T-helper 17 cell (primary cell): ENCODE results near the gene CACNA2D2. TPM values are rescaled to one million over a fixed set of nuclear protein-coding genes. Genes with fewer than 3 reads are reported as not detected.
A peak's percentile ranks its signal among the peaks of the same experiment; 100 is the strongest.

Experiments
- ATAC-seq: fragments of 150-1000 bp; cut with Tn5 transposase; 2 replicates; pipeline ENCODE4 v1.10.0; 2021; ENCODE audit warnings: mild to moderate bottlenecking, moderate library complexity
- DNase-seq, 3 donors: peaks; one replicate each; pipeline versions ENCODE4 v3.0.0 to v3.0.0-alpha.2; 2020 to 2021
- H3K9me3 ChIP-seq: one replicate; pipeline ENCODE4 v1.7.0; 2013; ENCODE audit warnings: low read length, mild to moderate bottlenecking; ENCODE audit not compliant: control insufficient read depth, poor library complexity, severe bottlenecking
- H3K27ac Mint-ChIP-seq: one replicate; pipeline ENCODE4 v1.8.0; 2022; ENCODE audit warnings: mild to moderate bottlenecking, moderate library complexity, mixed read lengths
- H3K27me3 Mint-ChIP-seq: one replicate; pipeline ENCODE4 v1.8.0; 2022; ENCODE audit warnings: mixed read lengths
- H3K36me3 Mint-ChIP-seq: one replicate; pipeline ENCODE4 v1.8.0; 2022; ENCODE audit warnings: low read depth, mixed read lengths
- H3K4me1 Mint-ChIP-seq: one replicate; pipeline ENCODE4 v1.8.0; 2022; ENCODE audit warnings: mild to moderate bottlenecking, mixed read lengths
- H3K4me3 Mint-ChIP-seq: one replicate; pipeline ENCODE4 v1.8.0; 2022; ENCODE audit warnings: mild to moderate bottlenecking, moderate library complexity, mixed read lengths
- total RNA-seq, 4 donors: library from RNA in 2 of 4; stranded (reverse) in 2 of 4; gene quantifications; one replicate each; pipeline ENCODE4 v1.2.3 and lab custom pipeline; 2022 to 2026

CACNA2D2 gene
- total RNA-seq, 2 donors from 2014 or later: 2.2 to 3.5 TPM

GRCh38 chr3:50480471-50480870 is 23.0 kb downstream of the CACNA2D2 start:
- H3K9me3 ChIP-seq: no peaks in the 10 kb centered on the region
- DNase-seq (no peak), ATAC-seq (no peak)
- Mint-ChIP-seq H3K36me3 (no peaks in the 10 kb centered on the region), H3K27me3 (no peaks in the 10 kb centered on the region), H3K27ac (no peak overlapping the region), H3K4me3 (no peak overlapping the region), H3K4me1 (peaks cover 9% of the 10 kb centered on the region)

DNA sequence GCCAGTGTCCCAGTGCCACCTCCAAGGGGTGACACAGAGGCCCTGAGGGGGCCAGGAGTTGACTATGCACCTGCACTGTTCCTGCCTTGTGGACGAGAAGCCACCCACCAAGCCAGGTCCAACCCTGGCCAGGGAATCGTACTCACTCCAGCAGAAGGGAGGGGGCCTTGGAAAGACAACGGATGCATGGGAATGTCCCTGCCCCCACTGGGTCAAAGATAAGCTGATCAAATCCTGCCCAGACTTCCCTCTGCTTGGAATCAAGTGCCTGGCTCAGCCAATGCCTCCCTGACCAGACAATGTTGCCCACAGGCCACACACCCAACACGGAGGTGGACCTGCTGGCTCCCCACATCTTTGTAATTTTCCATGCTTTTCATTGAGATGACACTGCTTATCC is 23.9 kb downstream of the CACNA2D2 start:
- no peak overlapping the region for H3K4me3 Mint-ChIP-seq
- DNase-seq (no peak), ATAC-seq (no peak)
- peaks cover 12% of the 10 kb centered on the region for H3K4me1 Mint-ChIP-seq
- no peaks in the 10 kb centered on the region for H3K9me3 ChIP-seq
- no peaks in the 10 kb centered on the region for H3K27me3 Mint-ChIP-seq
- no peaks in the 10 kb centered on the region for H3K36me3 Mint-ChIP-seq
- no peak overlapping the region for H3K27ac Mint-ChIP-seq

- DNase-seq (no peak), ATAC-seq (no peak)
- Mint-ChIP-seq H3K4me3 (no peak overlapping the region), H3K27ac (no peak overlapping the region), H3K36me3 (no peaks in the 10 kb centered on the region), H3K27me3 (no peaks in the 10 kb centered on the region), H3K4me1 (peaks cover 11% of the 10 kb centered on the region)
- no peaks in the 10 kb centered on the region for H3K9me3 ChIP-seq
These were observed 24.7 kb downstream of the CACNA2D2 start for GRCh38 chr3:50478671-50479260.

GRCh38 chr3:50478051-50478450 is 25.4 kb downstream of the CACNA2D2 start:
- Mint-ChIP-seq H3K4me1 (peaks cover 17% of the 10 kb centered on the region), H3K4me3 (no peak overlapping the region), H3K27ac (no peak overlapping the region), H3K27me3 (no peaks in the 10 kb centered on the region), H3K36me3 (no peaks in the 10 kb centered on the region)
- no peaks in the 10 kb centered on the region for H3K9me3 ChIP-seq
- no peak for ATAC-seq
- no peak for DNase-seq

DNA sequence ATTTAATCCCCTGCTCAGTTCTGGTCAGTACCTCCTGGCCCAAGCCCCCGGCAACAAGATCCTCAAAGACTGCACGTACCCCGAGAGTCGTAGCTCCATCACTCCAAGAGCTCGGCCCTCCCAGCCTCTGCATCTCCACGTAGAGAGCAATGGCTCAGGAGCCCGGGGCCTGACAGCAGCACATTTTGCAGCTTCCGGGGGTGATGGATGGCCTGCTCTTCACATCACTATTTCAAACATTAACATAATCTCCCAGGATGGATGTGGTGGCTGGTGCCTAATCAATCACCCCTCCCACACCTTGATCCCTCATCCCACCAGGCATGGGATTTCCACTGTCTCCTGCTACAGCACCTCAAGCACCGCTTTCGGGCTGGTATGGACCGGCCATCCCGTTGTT is 28.1 kb downstream of the CACNA2D2 start:
- Mint-ChIP-seq H3K4me3 (no peak overlapping the region), H3K4me1 (peaks cover 21% of the 10 kb centered on the region), H3K27ac (no peak overlapping the region)

GRCh38 chr3:50474717-50475116 is 28.7 kb downstream of the CACNA2D2 start:
- Mint-ChIP-seq H3K27me3 (no peaks in the 10 kb centered on the region), H3K4me1 (peaks cover 21% of the 10 kb centered on the region)

More for the DNA sequence above, 28.1 kb downstream of the CACNA2D2 start:
- no peaks in the 10 kb centered on the region for H3K36me3 Mint-ChIP-seq
- DNase-seq (no peak), ATAC-seq (no peak)
- H3K27me3 Mint-ChIP-seq: no peaks in the 10 kb centered on the region
- no peaks in the 10 kb centered on the region for H3K9me3 ChIP-seq

GRCh38 chr3:50473768-50474167 is 29.7 kb downstream of the CACNA2D2 start:
- no peak overlapping the region for H3K4me3 Mint-ChIP-seq
- H3K27me3 Mint-ChIP-seq: no peaks in the 10 kb centered on the region
- ATAC-seq (no peak), DNase-seq (no peak)
- H3K27ac Mint-ChIP-seq: no peak overlapping the region
- no peaks in the 10 kb centered on the region for H3K36me3 Mint-ChIP-seq
- H3K9me3 ChIP-seq: no peaks in the 10 kb centered on the region
- H3K4me1 Mint-ChIP-seq: peaks cover 18% of the 10 kb centered on the region

More at GRCh38 chr3:50474717-50475116, 28.7 kb downstream of the CACNA2D2 start:
- H3K4me3 Mint-ChIP-seq: no peak overlapping the region
- no peaks in the 10 kb centered on the region for H3K9me3 ChIP-seq
- H3K36me3 Mint-ChIP-seq: no peaks in the 10 kb centered on the region
- no peak for DNase-seq
- no peak overlapping the region for H3K27ac Mint-ChIP-seq
- ATAC-seq: no peak

DNA sequence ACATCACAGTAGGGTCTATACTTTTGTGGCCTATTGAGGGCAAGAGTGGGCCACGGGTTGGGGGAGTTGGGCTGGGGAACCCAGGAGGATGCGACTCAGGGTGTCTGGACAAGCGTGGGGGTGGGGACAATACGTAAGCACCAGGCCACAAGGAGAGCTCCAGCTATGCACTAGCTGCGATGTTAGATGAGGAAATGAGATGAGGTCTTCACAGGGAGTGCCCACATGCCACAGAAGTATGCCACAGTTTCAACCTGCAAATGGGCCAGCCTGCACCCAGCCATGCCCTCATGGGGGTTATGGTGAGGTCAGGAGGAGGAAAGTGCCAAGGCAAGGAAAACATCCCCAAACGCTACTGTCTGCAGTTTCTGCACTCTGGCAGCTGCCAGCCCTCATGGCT is 30.5 kb downstream of the CACNA2D2 start:
- Mint-ChIP-seq H3K36me3 (no peaks in the 10 kb centered on the region), H3K27ac (peak overlapping the region; percentile 49), H3K4me3 (peak overlapping the region; percentile 49), H3K4me1 (peaks cover 18% of the 10 kb centered on the region), H3K27me3 (no peaks in the 10 kb centered on the region)
- H3K9me3 ChIP-seq: no peaks in the 10 kb centered on the region
- DNase-seq (no peak), ATAC-seq (peak; percentile 89)

DNA sequence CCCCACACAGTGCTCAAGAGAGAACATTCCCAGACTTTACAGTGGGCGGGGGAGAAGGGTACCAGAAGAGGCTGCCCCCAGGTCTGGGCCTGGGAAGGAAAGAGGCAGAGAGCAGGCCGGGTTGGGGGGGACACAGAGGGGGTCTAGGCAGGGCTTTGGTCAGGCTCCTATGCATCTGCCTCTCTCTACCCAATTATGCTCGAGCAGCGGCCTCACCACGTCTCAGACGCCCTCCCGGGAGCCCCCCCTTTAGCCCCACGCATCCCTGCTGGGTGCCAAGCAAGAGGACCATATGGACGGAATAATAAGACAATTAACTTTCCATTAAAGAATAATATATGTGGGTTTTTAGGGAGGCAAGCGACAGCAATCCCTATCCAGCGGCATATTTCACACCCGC is 32.8 kb downstream of the CACNA2D2 start:
- ATAC-seq (no peak), DNase-seq (no peak)
- Mint-ChIP-seq H3K4me1 (peaks cover 19% of the 10 kb centered on the region), H3K27me3 (no peaks in the 10 kb centered on the region), H3K36me3 (no peaks in the 10 kb centered on the region), H3K27ac (no peak overlapping the region), H3K4me3 (no peak overlapping the region)
- no peaks in the 10 kb centered on the region for H3K9me3 ChIP-seq

GRCh38 chr3:50467919-50468318 is 35.5 kb downstream of the CACNA2D2 start:
- Mint-ChIP-seq H3K27me3 (no peaks in the 10 kb centered on the region), H3K27ac (no peak overlapping the region), H3K4me1 (peaks cover 8% of the 10 kb centered on the region), H3K36me3 (no peaks in the 10 kb centered on the region), H3K4me3 (no peak overlapping the region)
- ATAC-seq (no peak), DNase-seq (no peak)
- H3K9me3 ChIP-seq: no peaks in the 10 kb centered on the region

GRCh38 chr3:50466177-50466576 is 37.3 kb downstream of the CACNA2D2 start:
- no peaks in the 10 kb centered on the region for H3K9me3 ChIP-seq
- Mint-ChIP-seq H3K27me3 (no peaks in the 10 kb centered on the region), H3K4me1 (peaks cover 3% of the 10 kb centered on the region), H3K4me3 (no peak overlapping the region), H3K36me3 (no peaks in the 10 kb centered on the region), H3K27ac (no peak overlapping the region)
- ATAC-seq (no peak), DNase-seq (no peak)

- Mint-ChIP-seq H3K27me3 (no peaks in the 10 kb centered on the region), H3K27ac (peak overlapping the region; percentile 14), H3K36me3 (no peaks in the 10 kb centered on the region), H3K4me3 (no peak overlapping the region), H3K4me1 (peaks cover 3% of the 10 kb centered on the region)
- no peaks in the 10 kb centered on the region for H3K9me3 ChIP-seq
- DNase-seq: no peak
- ATAC-seq: no peak
These were observed 38.9 kb downstream of the CACNA2D2 start for GRCh38 chr3:50464569-50464968.

DNA sequence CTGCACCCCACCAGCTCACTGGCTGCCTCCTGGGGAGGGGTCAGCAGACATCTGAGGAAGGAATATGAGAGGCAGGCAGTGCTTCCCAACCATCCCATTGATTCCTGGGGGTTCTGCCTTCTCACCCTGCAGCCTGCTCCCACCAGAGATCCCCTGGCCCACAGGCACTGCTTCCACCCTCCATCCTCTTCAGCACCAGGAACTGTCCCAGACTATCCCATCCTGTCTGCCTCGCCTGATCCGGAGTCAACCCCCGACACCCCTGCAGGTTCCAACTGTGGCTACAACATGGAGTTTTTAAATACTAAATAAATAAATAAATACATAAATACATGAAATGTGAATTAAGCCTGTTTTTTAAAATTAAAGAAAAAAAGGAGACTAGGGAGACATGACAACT is 43.6 kb downstream of the CACNA2D2 start:
- H3K4me3 Mint-ChIP-seq: no peak overlapping the region
- no peaks in the 10 kb centered on the region for H3K9me3 ChIP-seq
- no peak overlapping the region for H3K27ac Mint-ChIP-seq
- peaks cover 5% of the 10 kb centered on the region for H3K27me3 Mint-ChIP-seq
- no peak for ATAC-seq
- no peaks in the 10 kb centered on the region for H3K36me3 Mint-ChIP-seq
- peaks cover 4% of the 10 kb centered on the region for H3K4me1 Mint-ChIP-seq
- DNase-seq: no peak

DNA sequence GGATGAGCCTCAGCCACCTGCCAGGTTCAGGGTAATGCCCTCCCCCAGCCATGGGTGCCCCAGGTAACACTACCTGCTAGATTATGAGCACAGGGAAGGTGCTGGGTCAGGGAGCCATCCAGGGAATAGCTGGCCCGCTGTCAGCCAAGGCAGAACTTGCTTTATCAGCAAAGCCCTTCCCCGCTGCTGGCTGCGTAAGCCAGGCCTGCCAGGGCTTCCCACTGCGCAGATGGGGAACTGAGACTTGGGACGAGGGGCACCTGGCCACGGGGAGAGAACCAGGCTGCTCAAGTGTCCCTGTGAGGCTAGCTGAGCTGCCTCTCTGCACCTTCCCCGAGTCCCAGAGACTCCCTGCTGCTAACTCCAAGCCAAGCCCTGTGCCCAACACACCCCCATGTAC is 45.4 kb downstream of the CACNA2D2 start:
- Mint-ChIP-seq H3K27ac (no peak overlapping the region), H3K4me1 (peaks cover 4% of the 10 kb centered on the region), H3K27me3 (peaks cover 5% of the 10 kb centered on the region), H3K4me3 (no peak overlapping the region), H3K36me3 (no peaks in the 10 kb centered on the region)
- DNase-seq (no peak), ATAC-seq (no peak)
- H3K9me3 ChIP-seq: no peaks in the 10 kb centered on the region
